Measurements from ENCODE around the gene AVEN. TPM values are rescaled to one million over a fixed set of nuclear protein-coding genes. Genes with fewer than 3 reads are reported as not detected.

The AVEN gene
- total RNA-seq, 1 experiment from 2014 or later: 17.0 TPM

DNA sequence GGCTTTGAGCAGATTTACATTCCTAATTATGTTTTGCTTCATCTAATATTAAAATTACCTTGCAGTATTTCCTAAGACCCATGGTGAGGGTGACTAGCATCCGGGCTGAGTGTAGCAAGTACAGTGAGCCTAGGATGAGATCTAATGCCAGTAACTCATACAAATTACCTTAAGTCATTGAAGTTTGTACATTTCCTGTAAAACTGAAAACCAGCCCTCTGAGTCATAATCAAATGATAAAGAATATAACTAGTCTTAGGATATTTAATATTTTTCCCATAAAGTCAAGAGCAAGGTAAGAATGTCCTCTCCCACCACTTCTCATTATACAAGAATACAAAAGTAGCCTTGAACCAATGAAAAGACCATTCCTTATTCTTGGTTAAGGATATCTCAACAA lies 125.5 kb downstream of the AVEN start:
- POLR2A ChIA-PET (ENCODE audit: low non-redundant PET): no interaction called here
- no peaks in the 10 kb centered on the region for H3K36me3 ChIP-seq (ENCODE audit: insufficient read depth, low read length, poor library complexity, severe bottlenecking)
- BruUV-seq (replicated peaks): no TSS peak
- H3K9me3 ChIP-seq (ENCODE audit: low read depth, low read length, poor library complexity, severe bottlenecking): no peaks in the 10 kb centered on the region
- no peaks in the 10 kb centered on the region for H3K27me3 ChIP-seq (replicated peaks; ENCODE audit: insufficient read depth, low read depth, low read length, poor library complexity)
- intact Hi-C loops (cut with micrococcal nuclease; ENCODE audit: unreplicated experiment): no loop called here
- DNase-seq (ENCODE audit: low spot score): no peak
- CTCF ChIA-PET: no interaction called here
- no peak overlapping the region for H3K27ac ChIP-seq (ENCODE audit: low read depth, low read length, poor library complexity, severe bottlenecking)
- no peak for TF ChIP-seq EZH2 (IDR thresholded peaks at IDR 0.05; ENCODE audit: borderline replicate concordance, low read depth, low read length, poor library complexity, severe bottlenecking)
- TF ChIP-seq, protein P1, sequence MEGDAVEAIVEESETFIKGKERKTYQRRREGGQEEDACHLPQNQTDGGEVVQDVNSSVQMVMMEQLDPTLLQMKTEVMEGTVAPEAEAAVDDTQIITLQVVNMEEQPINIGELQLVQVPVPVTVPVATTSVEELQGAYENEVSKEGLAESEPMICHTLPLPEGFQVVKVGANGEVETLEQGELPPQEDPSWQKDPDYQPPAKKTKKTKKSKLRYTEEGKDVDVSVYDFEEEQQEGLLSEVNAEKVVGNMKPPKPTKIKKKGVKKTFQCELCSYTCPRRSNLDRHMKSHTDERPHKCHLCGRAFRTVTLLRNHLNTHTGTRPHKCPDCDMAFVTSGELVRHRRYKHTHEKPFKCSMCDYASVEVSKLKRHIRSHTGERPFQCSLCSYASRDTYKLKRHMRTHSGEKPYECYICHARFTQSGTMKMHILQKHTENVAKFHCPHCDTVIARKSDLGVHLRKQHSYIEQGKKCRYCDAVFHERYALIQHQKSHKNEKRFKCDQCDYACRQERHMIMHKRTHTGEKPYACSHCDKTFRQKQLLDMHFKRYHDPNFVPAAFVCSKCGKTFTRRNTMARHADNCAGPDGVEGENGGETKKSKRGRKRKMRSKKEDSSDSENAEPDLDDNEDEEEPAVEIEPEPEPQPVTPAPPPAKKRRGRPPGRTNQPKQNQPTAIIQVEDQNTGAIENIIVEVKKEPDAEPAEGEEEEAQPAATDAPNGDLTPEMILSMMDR (conservative IDR thresholded peaks at IDR 0.05; ENCODE audit: low read depth, low read length): no peak
- H3K4me1 ChIP-seq (ENCODE audit: insufficient read depth, low read length, poor library complexity, severe bottlenecking): no peaks in the 10 kb centered on the region
- no peak overlapping the region for H3K4me3 ChIP-seq (ENCODE audit: low read depth, low read length, poor library complexity, severe bottlenecking)

DNA sequence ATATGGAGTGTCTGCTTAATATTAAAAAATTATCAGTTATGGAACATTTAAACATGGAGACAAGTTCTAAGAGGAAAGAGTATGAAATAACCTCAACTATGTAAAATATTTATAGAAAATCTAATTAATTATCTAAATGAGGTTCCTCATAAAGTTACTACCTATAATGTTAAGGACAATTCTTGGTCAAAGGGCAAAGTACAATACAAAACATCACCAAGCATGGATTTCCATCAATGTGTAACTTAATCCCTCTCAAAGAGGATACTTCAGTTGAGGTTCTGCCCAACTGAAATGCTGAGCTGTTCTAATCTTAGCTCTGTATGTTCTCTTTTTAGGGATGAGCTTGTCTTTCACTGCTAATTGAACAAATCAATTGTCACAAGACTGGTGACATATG lies 126.7 kb downstream of the AVEN start:
- no TSS peak for BruUV-seq (replicated peaks)
- no peak overlapping the region for H3K27ac ChIP-seq (ENCODE audit: low read depth, low read length, poor library complexity, severe bottlenecking)
- ChIA-PET CTCF (no interaction called here), POLR2A (ENCODE audit: low non-redundant PET) (no interaction called here)
- DNase-seq (ENCODE audit: low spot score): no peak
- no peak overlapping the region for H3K4me3 ChIP-seq (ENCODE audit: low read depth, low read length, poor library complexity, severe bottlenecking)
- no peaks in the 10 kb centered on the region for H3K9me3 ChIP-seq (ENCODE audit: low read depth, low read length, poor library complexity, severe bottlenecking)
- no peaks in the 10 kb centered on the region for H3K4me1 ChIP-seq (ENCODE audit: insufficient read depth, low read length, poor library complexity, severe bottlenecking)
- no peaks in the 10 kb centered on the region for H3K27me3 ChIP-seq (replicated peaks; ENCODE audit: insufficient read depth, low read depth, low read length, poor library complexity)
- intact Hi-C loops (cut with micrococcal nuclease; ENCODE audit: unreplicated experiment): no loop called here
- no peaks in the 10 kb centered on the region for H3K36me3 ChIP-seq (ENCODE audit: insufficient read depth, low read length, poor library complexity, severe bottlenecking)
- TF ChIP-seq, protein P1 (conservative IDR thresholded peaks at IDR 0.05; ENCODE audit: low read depth, low read length): no peak
- no peak for TF ChIP-seq EZH2 (IDR thresholded peaks at IDR 0.05; ENCODE audit: borderline replicate concordance, low read depth, low read length, poor library complexity, severe bottlenecking)

DNA sequence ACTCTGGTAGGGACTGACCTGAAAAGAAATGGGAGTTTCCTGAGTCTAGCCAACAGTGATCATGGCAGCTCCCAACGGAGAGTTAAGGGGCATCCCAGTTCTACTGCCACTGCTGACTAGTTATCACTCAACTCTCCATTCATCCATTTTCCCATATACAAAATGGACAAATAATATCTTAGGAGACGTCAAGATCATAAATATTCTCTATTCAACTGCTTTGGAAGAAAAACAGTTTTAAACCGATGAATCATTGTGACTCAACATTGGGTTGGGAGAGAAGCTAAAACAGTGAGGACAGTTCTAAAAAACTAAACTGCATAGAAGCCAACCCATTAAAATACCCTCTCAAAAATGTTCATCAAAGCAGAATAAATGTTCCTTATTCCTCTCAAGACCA lies 128.3 kb downstream of the AVEN start:
- no peaks in the 10 kb centered on the region for H3K27me3 ChIP-seq (replicated peaks; ENCODE audit: insufficient read depth, low read depth, low read length, poor library complexity)
- ChIA-PET CTCF (no interaction called here), POLR2A (ENCODE audit: low non-redundant PET) (interaction anchor here (0.5 to 0.7 kb wide), 2 partner anchors 31 to 42 kb away, joined by 9 to 15 read pairs; no protein-coding TSS in a partner anchor)
- intact Hi-C loops (cut with micrococcal nuclease; ENCODE audit: unreplicated experiment): no loop called here
- no TSS peak for BruUV-seq (replicated peaks)
- TF ChIP-seq, protein P1 (conservative IDR thresholded peaks at IDR 0.05; ENCODE audit: low read depth, low read length): no peak
- TF ChIP-seq EZH2 (IDR thresholded peaks at IDR 0.05; ENCODE audit: borderline replicate concordance, low read depth, low read length, poor library complexity, severe bottlenecking): no peak
- no peaks in the 10 kb centered on the region for H3K9me3 ChIP-seq (ENCODE audit: low read depth, low read length, poor library complexity, severe bottlenecking)
- no peak overlapping the region for H3K4me3 ChIP-seq (ENCODE audit: low read depth, low read length, poor library complexity, severe bottlenecking)
- H3K27ac ChIP-seq (ENCODE audit: low read depth, low read length, poor library complexity, severe bottlenecking): no peak overlapping the region
- H3K36me3 ChIP-seq (ENCODE audit: insufficient read depth, low read length, poor library complexity, severe bottlenecking): no peaks in the 10 kb centered on the region
- no peak for DNase-seq (ENCODE audit: low spot score)
- no peaks in the 10 kb centered on the region for H3K4me1 ChIP-seq (ENCODE audit: insufficient read depth, low read length, poor library complexity, severe bottlenecking)
